ENCODE results near the gene GRID1.

- TF ChIP-seq, protein P1, sequence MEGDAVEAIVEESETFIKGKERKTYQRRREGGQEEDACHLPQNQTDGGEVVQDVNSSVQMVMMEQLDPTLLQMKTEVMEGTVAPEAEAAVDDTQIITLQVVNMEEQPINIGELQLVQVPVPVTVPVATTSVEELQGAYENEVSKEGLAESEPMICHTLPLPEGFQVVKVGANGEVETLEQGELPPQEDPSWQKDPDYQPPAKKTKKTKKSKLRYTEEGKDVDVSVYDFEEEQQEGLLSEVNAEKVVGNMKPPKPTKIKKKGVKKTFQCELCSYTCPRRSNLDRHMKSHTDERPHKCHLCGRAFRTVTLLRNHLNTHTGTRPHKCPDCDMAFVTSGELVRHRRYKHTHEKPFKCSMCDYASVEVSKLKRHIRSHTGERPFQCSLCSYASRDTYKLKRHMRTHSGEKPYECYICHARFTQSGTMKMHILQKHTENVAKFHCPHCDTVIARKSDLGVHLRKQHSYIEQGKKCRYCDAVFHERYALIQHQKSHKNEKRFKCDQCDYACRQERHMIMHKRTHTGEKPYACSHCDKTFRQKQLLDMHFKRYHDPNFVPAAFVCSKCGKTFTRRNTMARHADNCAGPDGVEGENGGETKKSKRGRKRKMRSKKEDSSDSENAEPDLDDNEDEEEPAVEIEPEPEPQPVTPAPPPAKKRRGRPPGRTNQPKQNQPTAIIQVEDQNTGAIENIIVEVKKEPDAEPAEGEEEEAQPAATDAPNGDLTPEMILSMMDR (IDR thresholded peaks at IDR 0.05): no peak
- no peak for TF ChIP-seq POLR2A (IDR thresholded peaks at IDR 0.05)
Observed at GRCh38 chr10:86036544-86036831, 330.1 kb downstream of the GRID1 start.
